Esophagus muscularis mucosa (tissue), 3 donors: ENCODE data around the gene ALG12.

Source experiments
- POLR2A ChIP-seq: fragments of 450-650 bp; IDR thresholded peaks from one replicate; pipeline ENCODE4 v1.6.1; 2017; ENCODE audit warnings: antibody characterized with exemption, moderate library complexity, mild to moderate bottlenecking, low read depth
- POLR2AphosphoS5 ChIP-seq, 2 donors: sonication (generic); formaldehyde crosslinking; IDR thresholded peaks; one replicate each; pipeline ENCODE4 v1.6.1; 2017; ENCODE audit warnings: antibody characterized with exemption in 2 of 2
- TF ChIP-seq, protein P1 (sequence below), 3 experiments: fragments of 200-600 bp in 2 of 3; fragments of 450-650 bp in 1 of 3; sonication (generic) in 2 of 3; IDR thresholded peaks; one replicate each; pipeline ENCODE4 v1.5.1; 2017 to 2019; ENCODE audit warnings: antibody characterized with exemption in 3 of 3, mild to moderate bottlenecking in 2 of 3, moderate library complexity in 1 of 3

DNA sequence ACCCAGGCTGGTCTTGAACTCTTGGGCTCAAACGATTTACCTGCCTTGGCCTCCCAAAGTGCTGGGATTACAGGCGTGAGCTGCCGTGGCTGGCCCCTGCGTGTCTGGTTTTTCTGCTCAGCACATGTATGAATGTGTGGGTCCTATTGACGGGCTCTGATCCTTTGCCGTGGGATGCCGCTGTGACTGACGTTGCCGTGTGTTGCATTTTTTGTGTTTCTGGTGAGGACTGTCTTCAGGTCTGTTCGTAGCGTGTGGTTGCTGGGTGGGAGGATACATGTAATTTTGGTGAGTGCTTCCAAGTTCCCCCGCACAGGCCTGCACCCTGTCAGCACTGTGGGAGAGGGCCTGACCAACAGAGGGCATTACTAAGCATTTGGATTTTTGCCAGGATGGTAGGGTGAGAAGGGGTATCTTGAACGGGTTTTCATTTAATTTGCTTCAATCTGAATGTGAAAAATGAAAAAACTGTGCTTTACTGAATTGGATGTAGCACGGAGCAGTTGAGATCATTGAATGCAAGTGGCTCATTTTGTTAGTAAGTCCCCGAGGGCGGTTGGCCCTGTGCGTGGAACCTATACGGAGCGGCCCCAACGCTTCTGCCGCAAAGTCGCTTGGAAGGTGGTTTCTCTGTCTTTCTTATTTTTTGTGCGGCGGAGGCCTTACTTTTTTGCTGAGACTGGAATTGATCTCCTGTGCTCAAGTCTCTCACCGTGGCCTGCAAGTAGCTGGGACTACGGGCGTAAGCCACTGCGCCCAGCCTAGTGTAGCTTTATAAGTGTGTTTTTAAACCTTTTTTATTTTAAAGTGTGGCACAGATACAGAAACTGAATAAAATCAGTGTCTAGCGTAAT lies 56.4 kb downstream of the ALG12 start:
- TF ChIP-seq POLR2A (no peak), POLR2AphosphoS5 (IDR thresholded peaks at IDR 0.05) (no peak)
- TF ChIP-seq, protein P1, sequence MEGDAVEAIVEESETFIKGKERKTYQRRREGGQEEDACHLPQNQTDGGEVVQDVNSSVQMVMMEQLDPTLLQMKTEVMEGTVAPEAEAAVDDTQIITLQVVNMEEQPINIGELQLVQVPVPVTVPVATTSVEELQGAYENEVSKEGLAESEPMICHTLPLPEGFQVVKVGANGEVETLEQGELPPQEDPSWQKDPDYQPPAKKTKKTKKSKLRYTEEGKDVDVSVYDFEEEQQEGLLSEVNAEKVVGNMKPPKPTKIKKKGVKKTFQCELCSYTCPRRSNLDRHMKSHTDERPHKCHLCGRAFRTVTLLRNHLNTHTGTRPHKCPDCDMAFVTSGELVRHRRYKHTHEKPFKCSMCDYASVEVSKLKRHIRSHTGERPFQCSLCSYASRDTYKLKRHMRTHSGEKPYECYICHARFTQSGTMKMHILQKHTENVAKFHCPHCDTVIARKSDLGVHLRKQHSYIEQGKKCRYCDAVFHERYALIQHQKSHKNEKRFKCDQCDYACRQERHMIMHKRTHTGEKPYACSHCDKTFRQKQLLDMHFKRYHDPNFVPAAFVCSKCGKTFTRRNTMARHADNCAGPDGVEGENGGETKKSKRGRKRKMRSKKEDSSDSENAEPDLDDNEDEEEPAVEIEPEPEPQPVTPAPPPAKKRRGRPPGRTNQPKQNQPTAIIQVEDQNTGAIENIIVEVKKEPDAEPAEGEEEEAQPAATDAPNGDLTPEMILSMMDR (IDR thresholded peaks at IDR 0.05): no peak
